NCI-H526 (cell line): ENCODE data around the gene AKAP6.
"Not testable (repeated sequence)": the region's sequence is repeated elsewhere in the genome, so short reads cannot be mapped to it uniquely, and the experiment has no call there.

ENCODE experiments used
- DNase-seq, 2 experiments: peaks; one replicate each; lab custom pipeline; 2025; lab: John Stamatoyannopoulos, UW

AKAP6 gene

DNA sequence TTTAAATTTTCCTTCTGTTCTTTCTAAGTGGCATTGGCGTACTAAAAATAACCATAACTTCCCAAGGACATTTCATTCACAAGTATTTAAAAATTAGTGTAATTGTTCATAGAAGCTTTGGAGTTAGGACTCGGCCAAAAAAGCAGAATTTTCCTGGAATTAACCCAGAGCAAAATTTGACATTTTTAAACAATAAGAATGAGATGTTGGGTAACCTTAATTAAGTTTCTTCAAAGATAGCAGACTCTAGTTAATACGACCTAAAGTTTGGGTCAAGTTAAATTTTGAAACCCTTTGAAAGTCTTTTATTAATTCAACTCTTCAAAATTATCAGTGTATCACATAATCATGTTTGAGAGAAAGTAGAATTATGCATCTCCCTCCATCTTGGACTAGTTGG is 118.3 kb downstream of the AKAP6 start:
- no peak for DNase-seq

DNA sequence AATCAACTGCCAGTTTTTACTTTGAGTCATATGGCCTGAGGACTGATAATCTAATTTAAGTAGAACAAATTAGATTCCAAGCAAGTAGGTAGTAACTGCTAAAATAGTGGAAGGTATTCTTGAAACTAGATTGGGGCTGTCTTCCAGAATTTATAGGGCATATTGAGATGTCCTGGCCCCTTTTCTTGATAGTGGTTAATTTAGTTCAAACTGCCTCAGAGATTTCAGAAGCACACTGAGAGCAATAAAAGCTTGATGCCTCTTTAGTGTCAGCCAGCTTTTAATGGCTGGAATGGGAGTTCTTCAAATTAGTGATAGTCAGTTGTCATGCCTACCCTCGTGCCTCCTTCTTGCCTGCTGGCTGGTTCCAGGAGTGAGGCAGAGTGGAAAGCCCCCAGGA is 120.5 kb downstream of the AKAP6 start:
- DNase-seq = no peak

DNA sequence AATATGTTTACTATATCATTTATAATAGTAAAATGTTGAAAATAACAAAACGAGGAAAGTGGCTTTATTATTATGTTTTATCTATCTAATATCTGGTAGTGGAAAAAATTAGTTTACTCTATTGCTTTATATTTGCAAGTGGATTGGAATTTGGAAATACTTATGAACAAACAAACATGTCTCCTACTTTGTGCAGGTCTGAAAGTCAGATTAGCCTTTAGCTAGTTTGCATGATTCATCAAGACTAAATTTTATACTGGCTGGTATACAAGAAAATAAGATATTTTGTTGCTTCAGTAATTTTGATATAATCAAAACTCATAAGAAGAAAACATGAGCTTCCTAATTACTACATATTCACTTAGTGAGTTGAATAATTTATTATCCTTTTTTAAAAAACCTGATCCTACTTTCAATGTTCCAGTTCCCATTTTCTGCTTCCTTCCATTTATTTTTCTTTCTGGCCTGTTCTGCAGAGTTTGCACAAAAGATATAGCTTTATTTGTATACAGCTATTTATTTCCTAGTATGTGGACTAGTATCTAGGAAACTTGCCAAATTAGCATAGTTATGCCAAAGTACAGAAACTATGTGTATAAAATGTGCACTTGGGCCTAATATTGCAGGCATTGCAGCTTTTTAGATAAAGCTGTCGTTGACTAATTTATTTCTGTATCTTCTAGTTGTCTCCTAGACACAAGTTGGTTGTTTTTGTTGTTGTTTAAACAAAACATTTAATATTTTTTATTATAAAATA is 122.0 kb downstream of the AKAP6 start:
- no peak for DNase-seq

DNA sequence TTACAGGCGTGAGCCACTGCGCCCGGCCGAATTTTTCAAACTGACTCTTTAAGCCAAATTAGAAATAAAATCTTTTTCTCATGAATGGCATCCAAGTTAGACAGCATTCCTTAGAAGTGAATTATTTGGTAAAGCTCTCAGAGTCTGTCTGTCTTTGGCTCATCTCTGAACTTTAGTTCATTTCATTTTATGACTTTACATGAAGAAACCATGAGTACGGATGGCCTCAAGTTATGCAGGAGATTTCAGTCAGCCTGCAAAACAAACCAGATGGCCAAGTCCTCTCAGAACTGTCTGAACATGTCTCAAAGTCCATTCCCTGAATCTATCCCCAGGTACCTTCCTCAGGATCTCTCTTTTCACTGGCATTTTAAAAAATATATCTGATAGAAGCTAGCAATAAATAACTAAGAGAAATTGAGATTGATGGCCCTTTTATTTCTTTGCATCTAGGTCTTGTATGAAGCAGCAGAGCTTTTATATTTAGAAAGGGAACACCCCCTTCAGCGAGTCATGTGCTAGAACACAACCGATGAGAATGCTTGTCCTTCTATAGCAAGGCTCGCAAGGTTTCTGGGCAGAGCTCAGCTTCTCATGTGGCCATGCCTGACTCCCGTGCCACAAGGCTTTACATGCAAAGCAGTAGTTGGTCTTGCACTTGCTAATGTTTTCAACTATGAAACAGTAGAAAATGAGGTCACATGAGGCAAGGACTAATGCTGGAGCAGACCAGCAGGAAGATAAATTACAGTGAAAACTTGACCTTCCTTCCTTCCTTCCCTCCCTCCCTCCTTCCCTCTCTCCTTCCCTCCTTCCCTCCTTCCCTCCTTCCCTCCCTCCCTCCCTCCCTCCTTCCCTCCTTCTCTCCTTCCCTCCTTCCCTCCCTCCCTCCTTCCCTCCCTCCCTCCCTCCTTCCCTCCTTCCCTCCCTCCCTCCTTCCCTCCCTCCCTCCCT is 125.0 kb downstream of the AKAP6 start:
- peak in 1 of 2 experiments; percentile 40 for DNase-seq

DNA sequence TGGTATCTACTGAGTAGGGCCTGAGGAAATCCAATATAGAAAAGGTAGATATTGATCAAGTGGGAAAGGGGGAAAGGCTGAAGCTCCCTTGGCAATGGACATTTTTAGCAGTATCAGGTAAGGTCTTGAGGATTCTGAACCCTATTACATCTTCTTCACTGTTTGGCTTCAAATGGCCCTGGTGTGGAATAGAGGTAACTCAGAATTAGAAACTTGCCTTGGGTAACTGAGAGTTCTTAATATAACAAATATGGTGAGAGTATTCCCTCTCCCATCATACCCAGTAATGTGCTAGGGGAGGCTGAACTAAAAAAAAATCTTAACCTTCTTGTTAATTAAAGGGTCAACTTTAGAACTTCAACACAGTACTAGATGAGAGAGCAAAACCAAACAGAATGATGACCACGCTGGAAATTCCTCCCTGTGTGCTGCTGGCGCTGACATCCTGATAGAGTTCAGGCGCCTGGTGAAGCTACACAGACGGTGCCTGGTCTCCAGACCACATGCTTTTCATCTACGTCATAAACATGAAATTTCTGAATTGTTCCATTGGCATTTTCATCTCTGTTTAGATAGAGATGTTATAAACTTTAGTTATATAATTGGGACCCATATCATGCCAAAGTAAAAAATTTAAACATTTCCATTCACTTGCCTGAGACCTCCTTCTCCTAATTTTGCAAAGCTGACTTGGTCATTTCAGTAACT is 128.3 kb downstream of the AKAP6 start:
- no peak for DNase-seq

DNA sequence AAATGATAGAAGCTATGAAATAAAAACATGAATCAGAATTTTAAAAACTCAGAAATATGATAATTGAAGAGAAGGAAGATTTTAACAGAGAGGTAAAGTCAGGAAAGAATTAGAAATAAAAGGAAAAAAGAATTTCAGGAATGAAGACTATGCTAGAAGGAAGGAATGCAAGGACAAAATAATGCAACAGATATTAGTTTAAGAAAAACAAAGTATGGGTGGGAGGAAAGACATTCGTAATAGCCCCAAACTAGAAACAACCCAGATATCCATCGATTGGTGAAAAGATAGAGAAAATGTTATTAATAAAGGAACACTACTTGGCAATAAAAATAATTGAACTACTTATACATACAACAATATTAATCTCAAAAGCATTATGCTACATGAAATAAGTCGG is 129.6 kb downstream of the AKAP6 start:
- DNase-seq = no peak

DNA sequence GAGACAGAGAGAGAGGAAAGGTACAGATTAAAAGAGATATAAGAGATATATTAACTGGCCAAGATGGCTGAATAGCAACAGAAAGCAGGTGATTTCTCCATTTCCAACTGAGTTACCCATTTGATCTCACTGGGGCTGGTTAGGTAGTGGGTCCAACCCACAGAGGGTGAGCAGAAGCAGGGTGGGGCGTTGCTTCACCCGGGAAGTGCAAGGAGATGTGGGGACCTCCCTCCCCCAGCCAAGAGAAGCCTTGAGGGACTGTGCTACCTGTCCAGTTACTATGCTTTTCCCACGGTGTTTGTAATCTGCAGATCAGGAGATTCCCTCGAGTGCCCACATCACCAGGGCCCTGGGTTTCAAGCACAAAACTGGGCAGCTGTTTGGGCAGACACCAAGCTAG is 131.2 kb downstream of the AKAP6 start:
- no peak for DNase-seq

DNA sequence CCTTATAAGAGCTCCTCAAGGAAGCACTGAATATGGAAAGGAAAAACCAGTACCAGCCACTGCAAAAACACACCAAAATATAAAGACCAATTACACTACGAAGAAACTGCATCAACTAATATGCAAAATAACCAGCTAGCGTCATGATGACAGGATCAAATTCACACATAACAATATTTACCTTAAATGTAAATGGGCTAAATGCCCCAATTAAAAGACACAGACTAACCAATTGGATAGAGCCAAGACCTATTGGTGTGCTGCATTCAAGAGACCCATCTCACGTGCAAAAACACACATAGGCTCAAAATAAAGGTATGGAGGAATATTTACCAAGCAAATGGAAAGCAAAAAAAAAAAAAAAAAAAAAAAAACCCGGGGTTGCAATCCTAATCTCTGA is 133.5 kb downstream of the AKAP6 start:
- not testable (repeated sequence) for DNase-seq

DNA sequence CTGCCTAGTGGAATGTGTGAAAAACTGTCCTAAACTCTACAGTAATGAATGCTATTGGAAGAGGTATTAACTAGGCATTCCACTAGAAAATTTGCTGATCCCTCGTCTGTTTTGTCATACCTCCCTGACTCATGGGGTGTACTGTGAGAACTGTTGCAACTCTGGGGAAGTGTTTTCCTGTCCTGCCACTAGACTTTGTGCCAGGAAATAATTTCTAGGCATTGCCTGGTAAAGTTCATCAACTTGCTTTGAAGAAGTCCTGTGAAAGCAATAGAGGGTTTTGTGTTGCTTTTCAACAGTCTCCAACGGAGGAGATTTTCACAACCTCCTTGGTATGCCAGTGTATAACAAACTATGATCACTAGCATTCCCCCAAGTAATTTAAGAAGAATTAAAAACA is 139.9 kb downstream of the AKAP6 start:
- DNase-seq = no peak

DNA sequence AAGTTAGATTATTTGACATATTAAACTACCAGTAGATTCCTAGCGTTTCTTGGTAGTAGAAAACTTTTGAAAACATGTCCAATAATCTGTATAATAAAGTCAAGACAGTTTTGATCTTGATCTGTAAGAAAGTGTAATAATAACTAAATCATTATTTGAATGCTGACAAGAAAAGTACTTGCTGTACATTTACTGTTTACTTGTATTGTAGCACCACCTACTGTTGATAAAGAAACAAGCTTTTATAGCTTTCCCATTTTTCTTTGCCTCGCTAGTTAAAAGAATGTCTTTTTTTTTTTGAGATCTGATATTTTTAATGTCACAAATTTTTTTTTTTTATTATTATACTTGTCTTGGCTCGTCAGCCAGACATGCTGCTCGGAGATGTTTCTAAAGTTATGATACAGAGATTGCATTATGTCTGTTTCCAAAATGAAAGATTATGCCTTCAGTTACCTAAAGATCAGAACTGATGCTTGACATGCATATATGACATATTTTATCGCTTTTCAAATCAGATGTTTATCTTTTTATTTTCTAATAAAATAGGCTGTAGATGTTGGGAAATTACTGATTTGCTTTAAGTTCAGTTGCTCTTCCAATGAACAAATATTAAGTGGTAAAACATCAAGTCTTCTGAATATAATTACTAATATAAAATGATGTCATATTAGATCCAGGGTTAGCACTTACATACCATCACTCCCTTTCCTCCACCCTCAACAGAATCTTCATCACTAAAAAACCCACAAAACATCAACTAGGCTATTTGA is 140.5 kb downstream of the AKAP6 start:
- peak in 1 of 2 experiments; percentile 48 for DNase-seq

DNA sequence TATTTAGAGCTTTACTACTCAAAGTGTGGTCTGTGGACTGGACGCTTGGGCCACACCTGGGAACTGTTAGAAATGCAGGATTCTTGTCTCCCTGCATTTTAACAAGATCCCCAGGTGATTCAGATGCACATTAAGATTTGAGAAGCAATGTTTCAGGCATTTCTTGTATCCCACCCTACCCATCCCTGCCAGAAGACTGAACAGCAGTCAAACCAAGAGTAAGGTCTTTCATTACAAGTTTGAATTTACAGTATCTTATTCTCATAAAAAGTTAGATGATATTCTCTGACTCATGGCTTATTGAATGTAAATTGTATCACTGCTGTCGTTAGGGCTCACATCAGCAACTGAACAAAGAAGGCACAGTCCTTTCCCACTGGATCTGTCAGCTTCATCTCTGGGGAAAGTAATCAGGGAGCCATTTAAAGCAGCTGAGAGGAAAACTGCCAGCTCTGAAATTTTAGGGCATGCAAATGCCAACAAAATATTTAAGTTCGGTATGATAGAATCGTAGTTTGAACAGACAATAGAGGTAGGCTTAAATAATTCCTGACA is 141.1 kb downstream of the AKAP6 start:
- peak in 1 of 2 experiments; percentile 3 for DNase-seq

DNA sequence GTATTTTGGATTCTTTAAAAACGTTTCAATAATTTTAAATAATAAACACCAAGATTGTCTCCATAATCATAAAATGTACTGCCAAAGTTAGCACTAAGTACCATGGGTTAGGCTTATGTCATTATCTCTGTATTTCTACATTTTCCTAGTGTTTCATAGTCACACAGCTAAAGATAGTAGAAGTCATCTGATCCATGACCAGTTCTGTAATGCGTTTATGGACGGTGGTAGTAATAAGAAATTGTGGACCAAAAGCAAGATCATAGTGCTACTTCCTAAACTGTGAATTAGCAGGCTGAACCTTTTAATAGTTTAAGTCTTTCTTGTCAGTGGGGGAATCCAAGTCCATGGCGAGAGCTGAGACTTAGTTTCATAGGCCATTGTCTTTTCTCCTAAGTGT is 142.1 kb downstream of the AKAP6 start:
- DNase-seq = no peak

DNA sequence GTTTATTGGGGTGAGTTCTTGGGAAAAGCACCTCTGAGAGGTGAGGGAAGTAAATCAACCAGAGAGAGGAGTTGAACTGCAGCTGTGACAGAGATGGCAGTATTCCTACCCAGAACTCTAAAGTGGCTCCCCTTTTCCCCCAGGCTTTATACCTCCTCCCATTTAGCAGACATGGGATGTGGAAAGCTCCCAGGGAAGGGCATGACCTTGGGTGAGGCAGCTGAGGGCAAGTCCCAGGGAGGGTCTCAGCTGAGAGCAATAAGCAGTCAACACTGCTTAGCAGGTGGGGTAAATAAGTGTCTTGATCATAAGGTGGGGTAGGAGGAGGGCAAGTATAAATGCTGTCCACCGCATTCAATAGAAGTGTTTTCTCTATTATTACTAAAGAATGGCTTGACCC is 143.0 kb downstream of the AKAP6 start:
- DNase-seq = no peak

DNA sequence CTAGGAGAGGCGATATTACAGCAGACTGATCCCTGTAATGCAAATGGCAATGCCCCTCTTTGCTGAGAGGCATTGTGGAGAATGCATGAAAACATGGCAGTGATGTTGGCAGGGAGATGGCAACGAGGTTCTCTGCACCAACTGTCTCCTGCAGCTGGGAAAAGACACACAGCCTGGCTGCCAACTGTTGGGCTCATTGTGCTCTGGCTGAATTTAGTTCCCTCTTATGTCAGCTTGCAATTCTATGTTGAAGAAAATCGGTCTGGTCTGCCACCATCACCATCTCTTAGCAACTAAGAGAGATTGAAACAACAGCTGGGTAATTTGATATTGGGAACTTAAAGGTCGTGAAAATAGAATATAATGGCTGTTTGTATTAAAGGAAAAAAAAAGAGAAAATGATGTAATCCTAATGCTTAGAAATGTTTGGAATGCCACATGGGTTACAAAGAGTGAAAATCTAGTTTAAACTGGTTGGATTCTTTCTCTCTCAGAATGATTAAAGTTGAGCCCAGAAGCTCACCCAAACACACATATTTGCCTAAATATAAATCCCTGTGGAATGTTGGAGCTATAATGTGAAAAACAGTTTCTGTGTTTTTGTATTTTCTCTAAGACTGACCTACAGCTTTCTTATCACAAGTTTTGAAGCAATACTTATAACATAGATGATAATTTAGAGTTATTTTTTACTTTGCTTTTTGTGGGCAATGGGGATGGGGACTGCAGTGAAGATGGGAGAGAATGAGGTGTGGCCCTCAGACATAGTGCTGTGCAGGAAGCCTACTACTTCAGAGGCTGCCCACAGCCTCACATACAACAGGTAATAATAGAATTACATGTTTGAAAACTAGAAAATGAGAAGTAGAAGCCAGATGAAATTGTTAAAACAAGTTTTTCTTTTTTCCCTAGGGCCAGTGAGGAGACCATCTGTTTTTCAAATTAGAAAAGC is 143.7 kb downstream of the AKAP6 start:
- no peak for DNase-seq

DNA sequence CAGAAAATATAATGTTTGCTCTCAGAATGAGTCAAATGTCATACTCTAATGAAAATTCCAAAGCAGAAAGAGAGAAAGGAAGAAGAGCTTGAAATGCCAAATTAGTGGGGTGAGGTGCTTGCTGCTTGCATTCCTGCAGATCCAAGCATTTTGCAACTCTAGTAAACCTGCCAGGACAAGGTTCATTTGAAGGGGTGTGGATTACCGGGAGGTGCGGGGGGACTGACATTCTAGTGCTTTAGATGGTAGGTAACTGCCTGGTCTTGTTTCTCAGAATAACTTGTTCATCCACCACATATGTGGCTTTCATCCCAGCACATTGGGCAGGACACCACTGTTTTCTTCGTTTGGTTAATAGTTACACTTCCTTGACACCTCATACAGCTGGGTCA is 144.4 kb downstream of the AKAP6 start:
- DNase-seq = no peak

DNA sequence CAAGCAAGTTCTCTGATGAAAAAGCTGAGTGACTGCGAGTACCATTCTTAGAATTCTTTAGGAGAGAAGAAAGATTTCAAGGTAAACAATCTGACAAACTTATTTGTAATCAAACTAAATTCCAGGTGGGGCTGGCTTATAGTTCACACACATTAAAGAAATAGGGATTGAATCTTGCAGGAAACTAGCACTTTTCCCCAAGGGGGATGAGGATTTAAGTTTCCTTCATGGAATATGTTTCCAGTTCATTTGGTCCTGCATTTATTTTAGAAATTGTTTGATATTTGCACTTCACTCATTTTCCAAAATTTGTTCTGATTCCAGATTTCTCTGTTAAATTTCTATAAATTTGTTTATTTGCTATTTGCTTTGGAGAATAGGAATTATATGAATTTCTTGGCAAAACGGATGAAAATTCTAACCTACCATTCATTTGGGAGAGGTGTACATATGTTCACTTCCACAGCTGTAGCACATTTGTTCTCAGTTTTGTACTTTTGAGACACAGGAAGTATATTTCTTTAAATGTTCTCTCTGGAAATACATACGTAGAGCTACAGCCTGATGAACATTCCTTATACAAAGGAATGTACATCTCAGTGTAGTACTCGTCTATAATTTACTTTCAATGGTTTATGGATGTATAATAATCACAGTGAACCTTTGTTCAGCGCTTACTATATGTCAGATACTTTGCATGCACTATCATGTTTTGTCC is 145.5 kb downstream of the AKAP6 start:
- DNase-seq = no peak

DNA sequence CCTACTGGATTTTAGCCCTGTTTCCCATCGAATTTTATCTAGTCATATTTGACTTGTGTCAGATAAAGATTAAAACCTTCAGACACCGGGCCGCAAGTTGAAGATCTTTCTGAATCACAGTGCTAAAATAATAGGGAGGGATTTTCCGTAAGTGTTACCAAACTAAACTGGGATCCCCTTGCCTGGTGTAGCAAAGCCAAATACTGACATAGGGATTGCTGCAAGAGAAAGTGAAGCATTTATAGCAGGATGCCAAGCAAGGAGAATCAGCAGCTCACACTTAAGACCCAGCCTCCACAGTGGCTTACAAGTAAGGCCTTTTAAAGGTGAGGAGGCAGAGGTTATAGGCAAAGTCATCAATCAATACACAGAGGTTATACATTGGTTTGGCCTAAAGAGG is 147.4 kb downstream of the AKAP6 start:
- no peak for DNase-seq

DNA sequence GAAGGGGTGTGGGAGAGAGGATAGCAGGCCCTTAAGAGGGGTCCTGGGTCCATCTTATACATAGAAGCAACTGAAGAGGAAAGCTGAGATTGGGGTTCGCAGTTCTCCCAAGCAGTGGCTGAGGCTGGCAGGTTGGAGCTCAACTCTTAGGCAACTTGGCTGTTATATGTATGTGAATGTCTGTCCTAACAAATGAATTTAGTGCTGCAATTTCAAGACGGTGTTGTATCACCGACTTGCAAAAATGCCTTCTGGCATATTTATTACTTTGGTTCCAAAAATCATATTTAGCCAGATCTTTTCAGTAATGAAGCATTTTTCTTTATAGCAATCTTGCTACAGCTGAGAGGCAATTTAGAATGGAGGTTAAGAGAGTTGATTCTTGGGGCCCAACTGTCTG is 148.3 kb downstream of the AKAP6 start:
- no peak for DNase-seq

DNA sequence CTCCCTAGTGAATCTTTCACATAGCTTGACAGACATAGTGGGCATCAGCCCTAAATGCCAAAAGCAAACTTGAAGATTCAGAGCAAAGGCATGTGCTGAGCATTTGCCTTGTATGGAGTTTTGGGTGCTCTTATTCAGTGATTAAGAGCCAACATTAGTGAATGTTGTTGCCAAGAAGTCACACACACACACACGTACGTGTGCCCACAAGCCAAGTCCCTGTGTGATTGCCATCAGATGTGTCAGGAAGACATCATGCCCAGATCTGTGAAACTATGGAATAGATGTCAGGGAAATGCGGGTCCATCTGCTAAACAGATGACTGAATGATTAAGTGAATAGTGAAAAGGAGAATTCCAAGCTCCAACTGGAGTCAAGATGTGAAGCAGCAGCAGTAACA is 149.0 kb downstream of the AKAP6 start:
- DNase-seq = no peak

DNA sequence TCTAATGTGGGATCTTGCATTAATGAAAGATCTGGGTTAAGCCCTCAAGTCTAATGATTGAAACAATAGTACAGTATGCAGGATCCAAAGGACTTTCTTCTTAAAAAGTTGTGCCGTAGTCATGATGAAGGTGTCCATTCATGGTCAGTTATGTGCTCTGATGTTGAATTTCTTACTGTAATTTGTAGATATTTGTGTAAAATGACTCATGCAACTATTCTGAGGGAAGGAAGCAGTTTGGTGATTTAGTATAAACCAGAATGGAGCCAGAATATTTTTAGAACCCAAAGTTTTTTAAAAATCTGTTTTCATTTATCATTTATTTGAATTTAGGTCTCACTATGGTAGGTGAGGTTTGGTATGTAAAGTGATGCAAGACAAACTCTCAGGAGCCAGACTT is 151.2 kb downstream of the AKAP6 start:
- DNase-seq = no peak
